HG03175 (cell line): ENCODE data around the gene RNF145.
"Not testable (repeated sequence)": the region's sequence is repeated elsewhere in the genome, so short reads cannot be mapped to it uniquely, and the experiment has no call there.

Experiments used
- ATAC-seq: cut with Tn5 transposase; IDR thresholded peaks from one replicate; pipeline ENCODE4 v1.9.1; 2021; ENCODE audit warnings: mild to moderate bottlenecking, moderate library complexity; ENCODE audit not compliant: unreplicated experiment

RNF145 gene

DNA sequence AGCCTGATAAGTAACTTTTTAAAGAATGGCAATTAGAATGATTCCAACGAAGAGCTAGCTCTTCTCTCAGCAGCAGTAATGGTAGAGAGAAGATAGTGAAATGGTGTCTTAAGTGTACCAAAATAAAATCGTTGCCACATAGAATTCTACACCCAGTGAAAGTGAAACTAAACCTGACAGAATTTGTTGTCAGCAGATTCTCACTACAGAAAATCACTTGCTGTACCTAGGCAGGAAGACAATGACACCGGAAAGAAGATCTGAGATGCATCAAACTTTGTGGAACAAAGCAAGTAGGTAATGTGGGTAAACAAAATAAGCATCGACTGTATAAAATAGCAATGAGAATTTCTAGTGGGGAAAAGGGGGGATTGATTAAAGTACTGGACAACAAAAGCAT lies 88.9 kb downstream of the RNF145 start:
- ATAC-seq: no peak

GRCh38 chr5:159119842-159120241 lies 89.5 kb downstream of the RNF145 start:
- ATAC-seq: not testable (repeated sequence)

- ATAC-seq: not testable (repeated sequence)
Measured at GRCh38 chr5:159118958-159119659, 90.2 kb downstream of the RNF145 start.

DNA sequence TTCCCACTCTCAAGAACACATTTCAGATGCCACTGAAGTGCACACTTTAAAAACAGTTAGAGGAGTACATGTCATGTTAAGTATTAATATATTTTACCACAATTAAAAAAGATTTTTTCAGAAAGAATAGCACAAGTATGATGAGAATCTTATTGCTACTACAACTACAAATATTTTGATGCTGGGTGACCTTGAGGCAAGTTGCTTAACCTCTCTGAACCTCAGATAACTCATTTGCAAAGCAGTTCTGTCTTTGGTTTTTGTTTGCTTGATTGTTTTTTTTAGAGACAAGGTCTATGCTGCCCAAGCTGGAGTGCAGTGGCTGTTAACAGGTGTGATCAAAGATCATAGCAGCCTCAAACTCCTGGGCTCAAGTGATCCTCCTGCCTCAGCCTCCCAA lies 95.9 kb downstream of the RNF145 start:
- ATAC-seq: no peak

GRCh38 chr5:159112436-159112835 lies 96.9 kb downstream of the RNF145 start:
- no peak for ATAC-seq
